Measurements from ENCODE around the gene ICE2. TPM values are rescaled to one million over a fixed set of nuclear protein-coding genes. Genes with fewer than 3 reads are reported as not detected.

The ICE2 gene
- total RNA-seq, 1 experiment from 2014 or later = 62.8 TPM

GRCh38 chr15:60518511-60518910 lies 39.6 kb upstream of the ICE2 start:
- Histone ChIP-seq H3K36me3 (ENCODE audit: control insufficient read depth in 1 of 2, insufficient read depth in 2 of 2, low read length in 2 of 2) (no peaks in the 10 kb centered on the region), H3K4me1 (ENCODE audit: control insufficient read depth in 1 of 2, insufficient read depth in 2 of 2, low read length in 2 of 2) (peaks cover 3 to 15% of the 10 kb centered on the region in 2 experiments; a peak in 2 of 4 replicates), H4K20me1 (ENCODE audit: insufficient read depth) (no peaks in the 10 kb centered on the region), H3K9ac (ENCODE audit: low read length) (no peak overlapping the region), H3K27me3 (ENCODE audit: insufficient read depth, low read length) (no peaks in the 10 kb centered on the region), H3K79me2 (ENCODE audit: insufficient read depth, low read length) (no peaks in the 10 kb centered on the region), H2AFZ (ENCODE audit: low read depth, low read length, poor library complexity, severe bottlenecking) (no peak overlapping the region), H3K9me2 (ENCODE audit: insufficient read depth) (no peaks in the 10 kb centered on the region), H3K9me3 (ENCODE audit: control insufficient read depth in 1 of 2, insufficient read depth in 1 of 2, low read depth in 1 of 2, low read length in 2 of 2) (no peaks in the 10 kb centered on the region), H3K4me2 (ENCODE audit: low read length) (no peak overlapping the region), H3K27ac (ENCODE audit: low read depth, low read length) (no peak overlapping the region), H3K4me3 (replicated peaks in 1 of 2; ENCODE audit: low read depth in 1 of 2, low read length in 2 of 2) (no peak overlapping the region)
- BruUV-seq (replicated peaks) = no TSS peak
- intact Hi-C loops (cut with micrococcal nuclease) = no loop called here
- CTCF ChIA-PET = interaction anchor here (0.6 to 1.9 kb wide), 3 partner anchors 11 to 829 kb away, joined by 3 to 7 read pairs (median 4); no protein-coding TSS in a partner anchor
- RAD21 ChIA-PET (ENCODE audit: low non-redundant PET in 1 of 2, low total read pairs in 2 of 2, uncharacterized antibody in 2 of 2, unreplicated experiment in 2 of 2) = no interaction called here
- POLR2A ChIA-PET = no interaction called here
- DNase-seq (ENCODE audit: low read depth, low spot score) = no peak
- TF ChIP-seq SP1 (IDR thresholded peaks at IDR 0.05; ENCODE audit: low read depth) (no peak), ZBTB33 (IDR thresholded peaks at IDR 0.05; ENCODE audit: extremely low read depth, insufficient replicate concordance, low read length) (no peak), REST (IDR thresholded peaks at IDR 0.05; ENCODE audit: low read depth) (no peak), RAD21 (IDR thresholded peaks at IDR 0.05; ENCODE audit: low read depth) (no peak), YY1 (IDR thresholded peaks at IDR 0.05; ENCODE audit: extremely low read depth, insufficient replicate concordance, low read depth, low read length) (no peak), FOSL1 (IDR thresholded peaks at IDR 0.05; ENCODE audit: low read depth) (no peak), SRF (IDR thresholded peaks at IDR 0.05; ENCODE audit: low read depth) (no peak), SIN3A (IDR thresholded peaks at IDR 0.05; ENCODE audit: low read depth) (no peak), ATF3 (IDR thresholded peaks at IDR 0.05) (no peak)
- no peak for ATAC-seq

Measured in HCT116 (cell line).